ENCODE results near the gene MERTK. TPM values are rescaled to one million over a fixed set of nuclear protein-coding genes. Genes with fewer than 3 reads are reported as not detected.

MERTK gene
- total RNA-seq, 6 experiments from 2014 or later = not detected

GRCh38 chr2:112077814-112078213 is 179.4 kb downstream of the MERTK start:
- Mint-ChIP-seq H3K27ac (no peak overlapping the region), H3K4me3 (no peak overlapping the region), H3K4me1 (ENCODE audit: low read depth) (peaks cover 58% of the 10 kb centered on the region), H3K36me3 (ENCODE audit: low read depth) (peaks cover 65% of the 10 kb centered on the region), H3K27me3 (ENCODE audit: insufficient read depth) (peaks cover 11% of the 10 kb centered on the region), H3K9me3 (peaks cover 12% of the 10 kb centered on the region)
- no peak for TF ChIP-seq CTCF (IDR thresholded peaks at IDR 0.05)
- DNase-seq = no peak

Other genes with a start within 250 kb of the MERTK start
- gene ANAPC1, start 14.4 kb upstream of the MERTK start, total RNA-seq (2021; fragmentation: NEBNext Ultra II Directional; extraction: Animal tissue kit (Norgen Biotek cat#: 25700)) = 10 to 100 TPM; 30.6 to 42.8 (median 38.0) TPM
- gene TMEM87B, start 156.7 kb downstream of the MERTK start, total RNA-seq (2021; fragmentation: NEBNext Ultra II Directional; extraction: Animal tissue kit (Norgen Biotek cat#: 25700)) = 10 to 100 TPM; 37.9 to 51.6 (median 39.7) TPM
- gene FBLN7, start 239.8 kb downstream of the MERTK start, total RNA-seq (2021; fragmentation: NEBNext Ultra II Directional; extraction: Animal tissue kit (Norgen Biotek cat#: 25700)) = 1 to 10 TPM; 1.9 to 8.0 (median 7.2) TPM

All from HFFc6 (cell line).